HepG2 (cell line): ENCODE results near the gene CTSO.

Source experiments
- CTCF ChIP-seq: sonication (generic); formaldehyde crosslinking; IDR thresholded peaks from 2 replicates; pipeline ENCODE4 v1.5.0; 2020; ENCODE audit warnings: mild to moderate bottlenecking, missing genetic modification reagents, moderate library complexity
- ERF ChIP-seq: IDR thresholded peaks from 2 replicates; pipeline ENCODE4 v1.6.1; 2018; ENCODE audit warnings: missing biosample characterization, missing genetic modification reagents
- FUBP1 ChIP-seq: sonication (generic); formaldehyde crosslinking; IDR thresholded peaks from 2 replicates; pipeline ENCODE4 v1.5.1; 2020; ENCODE audit warnings: missing genetic modification reagents, mild to moderate bottlenecking, borderline replicate concordance
- RFX5 ChIP-seq: IDR thresholded peaks from 2 replicates; pipeline ENCODE4 v1.6.1; 2011; ENCODE audit warnings: low read depth, low read length, improper control_type of control experiment
- SIN3A ChIP-seq: IDR thresholded peaks from 2 replicates; pipeline ENCODE4 v1.6.1; 2011; ENCODE audit warnings: low read depth, mild to moderate bottlenecking, control low read depth, low read length, borderline replicate concordance
- YY1 ChIP-seq: IDR thresholded peaks from 2 replicates; pipeline ENCODE4 v1.6.1; 2011; ENCODE audit warnings: low read length, low read depth, moderate library complexity, mild to moderate bottlenecking; ENCODE audit not compliant: insufficient read depth, insufficient replicate concordance
- ZNF136 ChIP-seq: sonication (generic); formaldehyde crosslinking; IDR thresholded peaks from 2 replicates; pipeline ENCODE4 v1.8.1; 2022; ENCODE audit warnings: low read depth, mild to moderate bottlenecking, moderate library complexity, missing genetic modification reagents
- ZNF557 ChIP-seq: sonication (generic); formaldehyde crosslinking; IDR thresholded peaks from 2 replicates; pipeline ENCODE4 v1.4.0; 2020; ENCODE audit warnings: missing genetic modification reagents

GRCh38 chr4:155948541-155948940 is 5.1 kb downstream of the CTSO start:
- no peak for TF ChIP-seq CTCF
- no peak for TF ChIP-seq ZNF557 (CRISPR knock-in tag)
- no peak for TF ChIP-seq ZNF136 (CRISPR knock-in tag)
- no peak for TF ChIP-seq SIN3A
- TF ChIP-seq FUBP1 (CRISPR knock-in tag) = no peak
- no peak for TF ChIP-seq ERF (CRISPR knock-in tag)
- TF ChIP-seq YY1 = no peak
- TF ChIP-seq RFX5 = no peak
